Gastrocnemius medialis (tissue), 4 donors: Measurements from ENCODE around the gene GABRA1.

ENCODE experiments used
- CTCF ChIP-seq, 5 experiments: fragments of 450-650 bp in 3 of 5; fragments of 200-600 bp in 2 of 5; sonication (generic) in 2 of 5; IDR thresholded peaks in 4 of 5; conservative IDR thresholded peaks in 1 of 5; 1 replicate in 4 of 5; 2 replicates in 1 of 5; pipeline ENCODE4 v1.5.1; 2016 to 2019; ENCODE audit warnings: antibody characterized with exemption in 5 of 5, mild to moderate bottlenecking in 3 of 5, moderate library complexity in 3 of 5
- POLR2A ChIP-seq, 2 donors: fragments of 450-650 bp; IDR thresholded peaks; one replicate each; pipeline ENCODE4 v1.6.1; 2017; ENCODE audit warnings: antibody characterized with exemption in 2 of 2, mild to moderate bottlenecking in 2 of 2, moderate library complexity in 2 of 2

DNA sequence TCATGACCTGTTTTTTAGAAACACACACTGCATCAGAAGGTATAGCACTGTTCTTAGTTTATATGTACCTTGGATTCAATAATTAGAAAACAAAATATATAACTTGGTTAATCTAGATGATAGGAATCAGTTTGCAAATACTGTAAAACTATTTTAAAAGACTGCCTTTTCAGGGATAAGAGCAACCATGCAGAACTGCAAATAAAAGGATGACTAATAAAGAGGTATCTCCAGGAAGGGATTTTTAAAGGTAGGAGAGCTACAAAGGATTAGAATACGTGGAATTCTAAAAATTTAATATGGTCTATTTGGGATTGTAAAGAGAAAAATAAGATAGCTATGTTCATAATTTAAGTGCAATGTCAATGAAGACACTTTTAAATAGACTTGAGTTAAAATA, 9.4 kb downstream of the GABRA1 start:
- TF ChIP-seq CTCF (IDR thresholded peaks at IDR 0.05 in 4 of 5, conservative IDR thresholded peaks at IDR 0.05 in 1 of 5) (no peak), POLR2A (IDR thresholded peaks at IDR 0.05) (no peak)
